ENCODE measurements around the gene SYNDIG1.
A peak's percentile ranks its signal among the peaks of the same experiment; 100 is the strongest.
"Not testable (repeated sequence)": the region's sequence is repeated elsewhere in the genome, so short reads cannot be mapped to it uniquely, and the experiment has no call there.

Gene SYNDIG1

GRCh38 chr20:24616258-24617079 lies 147.0 kb downstream of the SYNDIG1 start:
- DNase-seq, result peak; percentile 24

GRCh38 chr20:24617080-24617432 lies 147.6 kb downstream of the SYNDIG1 start:
- DNase-seq, result no peak

GRCh38 chr20:24617757-24618450 lies 148.5 kb downstream of the SYNDIG1 start:
- DNase-seq, result no peak

- no peak for DNase-seq
Observed at GRCh38 chr20:24618739-24619138, 149.3 kb downstream of the SYNDIG1 start.

GRCh38 chr20:24619212-24619611 lies 149.8 kb downstream of the SYNDIG1 start:
- no peak for DNase-seq

GRCh38 chr20:24620937-24621519 lies 151.6 kb downstream of the SYNDIG1 start:
- no peak for DNase-seq

GRCh38 chr20:24622856-24623255 lies 153.4 kb downstream of the SYNDIG1 start:
- no peak for DNase-seq

- not testable (repeated sequence) for DNase-seq
Observed at GRCh38 chr20:24626141-24626540, 156.7 kb downstream of the SYNDIG1 start.

- no peak for DNase-seq
Observed at GRCh38 chr20:24627291-24627690, 157.9 kb downstream of the SYNDIG1 start.

- no peak for DNase-seq
Observed at GRCh38 chr20:24627926-24628325, 158.5 kb downstream of the SYNDIG1 start.

GRCh38 chr20:24628985-24629384 lies 159.6 kb downstream of the SYNDIG1 start:
- no peak for DNase-seq

- no peak for DNase-seq
Observed at GRCh38 chr20:24629668-24630067, 160.2 kb downstream of the SYNDIG1 start.

GRCh38 chr20:24630486-24631172 lies 161.2 kb downstream of the SYNDIG1 start:
- DNase-seq, result no peak

GRCh38 chr20:24631173-24631505 lies 161.7 kb downstream of the SYNDIG1 start:
- DNase-seq, result no peak

- DNase-seq, result no peak
Observed at GRCh38 chr20:24632581-24632980, 163.2 kb downstream of the SYNDIG1 start.

- DNase-seq, result no peak
Observed at GRCh38 chr20:24633026-24633425, 163.6 kb downstream of the SYNDIG1 start.

- DNase-seq, result no peak
Observed at GRCh38 chr20:24633521-24633920, 164.1 kb downstream of the SYNDIG1 start.

- no peak for DNase-seq
Observed at GRCh38 chr20:24634855-24635254, 165.4 kb downstream of the SYNDIG1 start.

GRCh38 chr20:24636626-24637025 lies 167.2 kb downstream of the SYNDIG1 start:
- no peak for DNase-seq

- no peak for DNase-seq
Observed at GRCh38 chr20:24637087-24637486, 167.7 kb downstream of the SYNDIG1 start.

GRCh38 chr20:24637941-24638340 lies 168.5 kb downstream of the SYNDIG1 start:
- no peak for DNase-seq

GRCh38 chr20:24638591-24639548 lies 169.4 kb downstream of the SYNDIG1 start:
- DNase-seq, result no peak
